GM18909 (cell line): ENCODE data around the gene KCNG2.

ENCODE experiments used
- ATAC-seq: cut with Tn5 transposase; IDR thresholded peaks from one replicate; pipeline ENCODE4 v1.9.1; 2021; ENCODE audit warnings: mild to moderate bottlenecking; ENCODE audit not compliant: unreplicated experiment, poor library complexity

The KCNG2 gene

DNA sequence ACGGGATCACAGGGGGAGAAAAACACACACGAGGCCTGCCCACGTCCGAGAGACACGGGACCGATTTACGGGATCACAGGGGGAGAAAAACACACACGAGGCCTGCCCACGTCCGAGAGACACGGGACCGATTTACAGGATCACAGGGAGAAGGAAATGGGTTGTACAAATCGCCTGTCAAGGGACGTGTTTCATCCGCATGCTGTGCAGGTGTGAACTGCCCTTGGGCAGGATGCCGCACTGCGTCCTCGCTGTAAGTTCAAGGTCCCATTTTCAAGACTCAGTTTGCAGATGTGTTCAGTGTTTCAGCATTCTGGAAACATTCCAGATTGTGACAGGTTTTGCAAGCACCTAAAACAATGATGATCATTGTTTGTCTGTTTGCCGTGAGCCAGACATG is 2.3 kb upstream of the KCNG2 start:
- ATAC-seq: no peak

DNA sequence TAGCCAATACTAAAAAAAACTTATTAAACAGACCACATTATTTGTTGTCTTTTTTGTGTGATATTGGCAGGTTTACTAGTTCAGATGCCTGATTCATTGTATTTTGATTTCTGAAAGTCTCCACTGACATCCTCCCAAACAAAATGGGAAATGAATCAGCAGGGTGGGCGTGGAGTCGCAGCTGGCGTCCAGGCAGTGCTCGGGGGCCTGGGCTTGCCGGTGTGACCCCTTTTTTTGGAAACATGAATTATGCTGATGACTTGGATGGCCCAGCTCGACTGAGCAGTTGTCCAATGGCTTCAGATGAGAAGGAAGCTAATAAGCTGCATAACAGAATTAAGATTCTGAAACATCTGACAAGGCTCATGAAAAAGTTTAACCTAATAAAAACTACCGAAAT is 1.7 kb upstream of the KCNG2 start:
- ATAC-seq: no peak

DNA sequence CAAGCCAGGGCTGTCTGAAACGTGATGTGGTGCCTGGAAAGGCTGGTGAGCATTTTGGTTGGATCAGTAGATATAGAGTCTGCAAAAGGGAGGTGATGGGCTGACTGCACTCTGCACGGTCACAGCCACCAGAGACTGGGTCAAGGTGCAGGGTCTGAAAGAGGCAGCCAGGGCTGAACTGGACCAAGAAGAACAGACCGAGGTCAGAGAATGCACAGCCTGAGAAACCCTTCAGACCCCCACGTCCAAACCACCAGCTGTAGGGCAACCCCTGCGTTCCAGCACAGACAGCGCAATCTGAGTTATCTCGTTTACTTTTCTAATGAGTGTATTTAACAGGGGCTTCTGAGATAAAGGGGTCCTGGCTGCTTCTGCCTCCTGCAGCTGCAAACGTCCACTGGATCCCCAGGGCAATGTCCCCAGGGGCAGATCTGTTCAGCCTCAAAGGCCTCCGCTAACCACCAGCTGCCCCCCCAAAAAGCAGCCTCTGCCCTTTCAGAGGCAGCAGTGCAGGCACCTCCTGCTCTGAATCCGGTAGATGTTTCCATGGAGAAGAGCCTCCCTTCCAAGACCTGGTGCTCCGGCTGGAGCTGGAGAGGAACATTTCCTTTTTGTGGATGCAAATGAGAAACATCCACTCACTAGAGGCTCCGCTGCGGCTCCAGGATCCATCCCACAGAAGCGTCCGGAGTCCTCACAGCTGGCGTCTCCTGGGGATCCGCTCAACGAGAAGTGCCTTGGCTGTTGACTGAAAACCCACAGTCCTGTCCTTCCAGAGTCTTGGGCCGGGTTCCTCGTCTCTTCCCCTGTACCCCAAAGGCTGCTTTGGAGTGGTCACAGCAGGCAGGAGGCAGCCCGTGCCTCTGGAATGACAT is 970 bp upstream of the KCNG2 start:
- no peak for ATAC-seq

DNA sequence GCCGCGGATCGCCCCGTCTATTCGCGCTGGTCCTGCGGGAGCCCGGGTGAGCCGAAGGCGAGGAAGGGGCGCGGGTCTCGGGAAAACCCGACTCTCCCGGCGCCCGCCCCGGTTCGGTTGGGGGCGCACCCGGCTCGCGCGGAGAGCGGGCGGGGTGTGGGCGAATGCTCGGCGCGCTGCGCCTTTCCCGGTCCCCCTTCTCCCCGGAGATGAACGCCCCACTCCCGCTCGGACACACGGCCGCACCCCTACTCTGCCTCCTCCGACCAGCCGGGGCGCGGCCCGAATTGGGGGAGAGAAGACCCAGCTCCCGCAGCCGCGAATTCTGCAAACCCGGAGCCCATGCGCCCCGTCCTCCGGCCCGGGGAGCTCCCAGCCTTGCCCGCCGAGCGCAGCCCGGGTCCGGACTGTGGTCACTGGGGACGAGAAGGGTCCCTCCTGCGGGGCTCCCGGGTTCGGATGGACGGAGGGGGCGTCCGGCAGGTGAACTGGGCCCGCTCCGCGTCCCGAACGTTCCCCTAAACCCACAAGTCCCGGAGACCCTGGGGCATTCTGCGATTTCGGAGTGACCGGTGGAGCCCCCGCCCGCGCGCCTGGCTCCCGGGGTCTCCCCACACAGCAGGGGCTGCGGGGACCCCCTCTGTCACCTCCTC is 734 bp downstream of the KCNG2 start:
- no peak for ATAC-seq

DNA sequence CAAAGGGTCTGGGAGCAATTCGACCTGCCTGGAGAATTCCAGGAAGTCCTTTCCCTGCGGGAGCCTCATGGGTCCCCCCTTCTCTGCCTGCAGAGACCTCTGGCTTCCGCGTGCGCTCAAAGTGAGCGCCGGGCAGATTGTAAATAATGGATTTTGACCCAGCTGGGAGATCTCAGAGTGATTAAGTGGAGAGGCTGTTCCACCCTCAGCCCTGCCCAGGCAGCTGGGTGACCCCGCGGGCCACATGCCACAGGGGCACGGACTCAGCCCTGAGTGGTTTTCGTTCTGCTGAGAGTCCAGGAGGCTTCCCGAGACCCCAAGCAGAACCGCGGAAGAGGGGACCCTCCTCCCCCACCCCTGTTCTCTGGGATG is 1.2 kb downstream of the KCNG2 start:
- ATAC-seq: no peak

DNA sequence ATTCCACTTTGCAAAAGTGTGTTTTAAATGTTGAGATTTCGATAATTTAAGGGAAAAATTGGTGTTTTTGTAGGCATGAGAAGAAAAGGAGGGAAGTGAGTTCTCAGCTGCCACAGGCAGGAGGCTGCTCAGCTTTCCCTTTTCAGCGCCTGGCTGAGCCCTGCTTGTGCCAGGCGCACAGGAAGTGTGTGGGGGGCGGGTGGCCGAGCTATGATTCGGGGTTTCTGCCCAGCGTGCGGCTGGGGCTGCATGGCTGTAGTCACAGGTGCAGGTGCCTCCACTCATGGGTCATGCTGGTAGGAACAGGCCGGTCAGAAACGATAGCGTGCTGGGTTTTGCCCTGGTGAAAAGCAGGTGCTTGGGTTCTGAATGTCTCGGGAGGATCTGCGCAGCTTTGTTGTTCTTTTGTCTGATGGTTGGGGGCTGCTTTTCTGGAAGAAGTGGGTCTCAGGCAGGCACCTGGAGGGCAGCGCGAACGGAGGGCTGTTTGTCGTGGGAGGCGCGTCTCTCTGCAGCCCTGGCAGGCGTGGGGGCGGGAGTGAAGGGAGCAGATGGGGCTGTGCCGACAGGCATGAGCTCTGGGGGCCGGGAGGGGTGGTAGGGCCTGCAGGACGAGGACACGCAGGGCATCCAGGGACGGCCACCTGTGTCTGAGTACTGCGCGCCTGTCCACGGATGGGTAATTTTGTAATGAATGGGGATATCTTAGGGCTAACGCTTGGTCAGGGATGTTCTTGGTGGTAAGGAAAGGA is 2.1 kb downstream of the KCNG2 start:
- ATAC-seq: no peak

DNA sequence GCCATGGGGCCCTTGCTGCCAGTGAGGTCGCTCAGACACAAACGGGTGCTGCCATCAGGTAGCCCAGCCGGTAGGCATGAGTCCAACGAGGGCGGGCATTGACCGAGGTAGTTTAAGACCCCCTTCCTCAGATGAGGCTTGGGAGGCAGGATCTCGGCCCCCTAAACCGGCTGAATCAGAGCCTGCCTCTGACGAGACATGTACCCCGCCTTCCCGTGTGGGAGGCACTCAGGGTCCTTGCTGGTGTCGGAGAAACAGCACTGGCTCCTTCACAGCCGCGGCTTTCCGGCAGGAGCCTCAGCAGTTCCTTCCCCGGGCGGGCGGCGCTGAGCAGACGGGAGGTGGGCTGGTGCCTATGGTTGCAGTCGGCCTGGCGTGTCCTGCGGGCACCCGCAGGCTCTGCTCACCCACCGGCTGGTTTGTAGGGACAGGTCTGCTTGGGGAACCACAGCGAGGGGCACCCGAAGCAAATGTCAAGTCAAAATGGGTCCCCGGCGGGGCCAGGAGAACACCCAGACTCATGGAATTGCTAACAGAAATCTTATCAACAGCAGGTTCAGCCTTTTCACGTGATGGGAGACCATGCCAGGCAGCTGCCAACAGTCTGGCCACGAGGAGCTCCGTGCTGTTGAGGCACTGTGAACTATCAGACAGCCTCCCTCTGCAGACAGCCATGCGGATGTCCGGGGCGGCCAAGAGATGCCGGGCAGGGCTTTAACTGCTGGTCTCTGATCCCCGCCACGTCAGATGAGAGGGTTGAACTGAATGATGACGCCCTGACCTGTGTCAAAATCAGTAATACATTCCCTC is 2.8 kb downstream of the KCNG2 start:
- no peak for ATAC-seq

DNA sequence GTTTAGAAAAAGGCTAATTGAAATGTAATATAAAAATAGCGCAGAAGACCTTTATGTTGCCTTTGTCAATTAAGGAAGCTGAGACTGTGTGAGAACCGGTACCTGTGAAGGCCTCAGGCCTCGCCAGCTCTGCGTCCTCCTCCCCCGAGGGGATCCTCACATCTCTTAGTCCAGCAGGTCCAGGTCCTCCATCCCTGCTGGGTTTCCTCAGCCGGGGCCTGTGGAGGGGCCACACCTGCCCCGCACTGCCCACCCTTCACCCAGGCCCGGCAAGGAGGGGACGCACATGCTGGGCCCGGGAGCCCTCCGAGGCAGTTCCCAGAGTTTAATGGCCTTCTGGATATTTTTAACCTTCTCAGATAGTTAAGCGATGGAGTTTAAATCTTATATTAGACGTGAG is 3.5 kb downstream of the KCNG2 start:
- no peak for ATAC-seq

DNA sequence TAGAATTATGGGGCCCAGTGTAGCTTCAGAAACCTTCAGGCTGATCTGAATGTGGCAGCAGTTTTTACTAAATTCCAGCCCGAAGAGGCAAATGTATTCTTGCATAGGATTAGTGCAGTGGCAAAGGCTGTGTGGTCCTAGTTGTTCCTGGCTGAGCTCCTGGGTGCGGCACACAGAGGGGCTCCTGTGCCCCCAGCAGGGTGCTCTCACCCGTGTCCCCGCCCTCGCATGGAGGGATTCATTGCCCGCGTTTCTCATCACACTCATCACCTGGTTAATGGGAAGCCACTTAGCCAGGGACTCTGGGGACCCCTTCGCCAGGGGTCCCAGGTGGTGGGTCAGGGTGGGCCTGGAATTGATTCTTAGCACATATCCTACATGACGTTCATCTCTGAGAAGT is 3.9 kb downstream of the KCNG2 start:
- ATAC-seq: no peak

DNA sequence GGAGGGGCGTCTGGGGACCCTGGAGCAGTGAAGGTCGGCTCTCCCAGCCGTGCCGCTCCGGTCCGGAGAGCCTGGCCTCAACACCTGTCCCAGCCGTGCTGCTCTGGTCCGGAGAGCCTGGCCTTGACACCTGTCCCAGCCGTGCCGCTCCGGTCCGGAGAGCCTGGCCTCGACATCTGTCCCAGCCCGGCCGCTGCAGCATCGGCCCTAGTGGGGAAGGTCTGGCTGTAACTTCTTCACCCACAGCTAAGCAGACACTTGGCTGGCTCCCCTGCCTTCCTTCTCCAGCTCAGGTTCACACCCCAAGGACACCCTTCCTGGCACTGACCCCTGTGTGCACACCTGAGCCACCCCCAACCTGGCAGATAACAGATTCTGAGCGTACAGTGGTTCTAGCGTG is 4.6 kb downstream of the KCNG2 start:
- ATAC-seq: no peak

DNA sequence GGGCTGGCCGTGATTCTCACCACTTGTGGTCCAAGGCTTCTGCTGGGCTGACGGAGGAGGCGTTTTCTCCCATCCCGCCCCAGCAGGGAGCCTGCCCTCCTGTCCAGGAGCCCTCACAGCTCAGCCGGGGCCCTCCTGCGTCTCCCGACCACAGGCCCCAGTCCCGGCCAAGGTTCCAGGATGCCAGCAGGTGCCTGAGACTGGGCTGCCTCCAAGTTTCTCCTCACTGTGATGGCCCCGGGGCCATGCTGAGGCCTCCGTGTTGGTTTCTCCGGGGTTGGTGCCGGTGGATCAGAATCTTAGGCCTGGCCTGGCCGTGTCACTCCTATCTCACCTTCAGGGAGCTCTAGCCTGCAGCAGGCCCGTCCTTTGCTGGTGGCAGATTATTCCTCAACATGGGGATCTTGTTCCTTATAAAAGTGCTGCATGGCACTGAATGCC is 5.9 kb downstream of the KCNG2 start:
- ATAC-seq: no peak

DNA sequence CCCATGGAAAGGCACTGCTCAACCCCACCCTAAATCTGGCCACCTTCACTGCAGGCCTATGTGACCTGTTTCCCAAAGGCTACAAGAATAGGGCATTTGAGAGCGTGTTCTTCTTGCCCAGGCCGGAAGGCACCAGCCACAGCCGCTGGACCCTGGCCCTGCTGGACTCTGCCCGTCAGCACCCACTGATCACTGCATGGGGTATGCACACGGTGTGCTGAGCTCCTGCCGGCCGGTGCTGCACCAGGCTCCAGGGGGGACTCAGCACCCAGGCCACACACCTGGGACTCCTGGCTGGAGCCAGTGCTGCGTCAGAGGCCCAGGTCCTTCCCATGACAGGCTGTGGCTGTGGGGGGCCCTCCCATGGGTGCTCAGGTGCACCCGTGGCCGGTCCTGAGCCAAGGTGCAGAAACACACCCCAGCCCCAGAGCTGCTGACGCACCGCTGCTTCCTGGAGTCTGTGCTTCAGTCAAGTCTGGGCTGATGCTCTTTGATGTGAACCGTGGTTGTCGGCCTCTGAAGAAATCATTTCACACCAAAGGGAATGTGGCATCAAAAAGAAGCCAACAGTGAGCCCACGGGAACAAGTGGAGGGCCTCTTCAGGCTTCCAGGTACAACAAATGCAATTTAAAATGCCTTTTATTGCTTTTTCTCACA is 6.5 kb downstream of the KCNG2 start:
- ATAC-seq: no peak

DNA sequence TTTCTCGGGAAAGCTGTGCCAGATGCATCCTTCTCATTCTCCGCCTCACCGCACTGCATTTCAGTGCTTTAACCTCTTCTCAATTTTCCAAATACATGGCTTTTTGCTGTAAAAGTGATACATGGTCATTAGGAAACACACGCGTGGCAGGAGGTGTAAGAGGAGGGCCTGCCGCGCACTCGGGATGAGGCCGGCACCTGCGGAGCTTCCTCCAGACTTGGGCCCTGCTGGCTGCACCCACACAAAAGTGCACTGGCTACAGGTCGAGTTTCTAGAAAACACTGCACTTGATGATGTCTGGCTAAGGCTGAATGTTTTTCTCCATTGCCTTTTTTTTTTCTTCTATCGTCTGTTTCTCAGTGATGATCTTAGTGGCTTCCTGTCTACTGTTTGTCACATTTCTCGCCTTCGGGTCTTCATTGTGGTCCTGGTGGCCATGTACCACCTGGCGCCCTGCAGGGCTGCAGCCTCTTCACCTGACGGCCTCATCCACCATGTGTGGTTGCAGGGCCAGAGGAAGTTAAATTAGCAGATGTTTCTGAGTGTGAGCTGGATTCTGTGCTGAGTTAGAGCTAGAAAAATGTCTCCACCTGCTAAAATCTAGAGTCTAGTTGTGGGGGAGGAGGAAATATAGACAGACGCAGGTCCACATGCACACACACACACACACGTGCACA is 7.6 kb downstream of the KCNG2 start:
- no peak for ATAC-seq

DNA sequence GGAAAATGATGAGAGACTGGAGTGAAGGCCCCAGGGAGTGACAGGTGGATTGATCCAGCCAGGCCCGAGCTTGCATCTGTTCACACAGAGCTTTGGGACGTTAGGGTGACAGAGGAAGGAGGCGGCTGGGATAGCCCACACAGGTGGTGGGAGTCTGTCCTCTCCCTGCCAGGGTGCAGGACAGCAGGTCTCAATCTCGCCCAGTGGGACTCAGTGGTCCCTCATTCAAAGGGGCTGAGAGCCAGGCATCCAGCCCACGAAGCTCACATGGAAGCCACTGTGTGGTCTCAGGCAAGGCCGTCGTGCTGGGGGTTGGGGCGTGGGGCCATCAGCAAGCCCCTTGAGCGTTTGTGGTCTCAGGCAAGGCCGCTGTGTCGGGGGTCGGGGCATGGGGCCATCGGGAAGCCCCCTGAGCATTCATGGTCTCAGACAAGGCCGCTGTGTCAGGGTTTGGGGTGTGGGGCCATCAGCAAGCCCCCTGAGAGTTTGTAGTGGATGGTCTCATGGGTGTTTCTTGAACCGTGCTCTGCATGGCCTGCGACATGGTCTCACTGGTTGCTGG is 8.3 kb downstream of the KCNG2 start:
- no peak for ATAC-seq

DNA sequence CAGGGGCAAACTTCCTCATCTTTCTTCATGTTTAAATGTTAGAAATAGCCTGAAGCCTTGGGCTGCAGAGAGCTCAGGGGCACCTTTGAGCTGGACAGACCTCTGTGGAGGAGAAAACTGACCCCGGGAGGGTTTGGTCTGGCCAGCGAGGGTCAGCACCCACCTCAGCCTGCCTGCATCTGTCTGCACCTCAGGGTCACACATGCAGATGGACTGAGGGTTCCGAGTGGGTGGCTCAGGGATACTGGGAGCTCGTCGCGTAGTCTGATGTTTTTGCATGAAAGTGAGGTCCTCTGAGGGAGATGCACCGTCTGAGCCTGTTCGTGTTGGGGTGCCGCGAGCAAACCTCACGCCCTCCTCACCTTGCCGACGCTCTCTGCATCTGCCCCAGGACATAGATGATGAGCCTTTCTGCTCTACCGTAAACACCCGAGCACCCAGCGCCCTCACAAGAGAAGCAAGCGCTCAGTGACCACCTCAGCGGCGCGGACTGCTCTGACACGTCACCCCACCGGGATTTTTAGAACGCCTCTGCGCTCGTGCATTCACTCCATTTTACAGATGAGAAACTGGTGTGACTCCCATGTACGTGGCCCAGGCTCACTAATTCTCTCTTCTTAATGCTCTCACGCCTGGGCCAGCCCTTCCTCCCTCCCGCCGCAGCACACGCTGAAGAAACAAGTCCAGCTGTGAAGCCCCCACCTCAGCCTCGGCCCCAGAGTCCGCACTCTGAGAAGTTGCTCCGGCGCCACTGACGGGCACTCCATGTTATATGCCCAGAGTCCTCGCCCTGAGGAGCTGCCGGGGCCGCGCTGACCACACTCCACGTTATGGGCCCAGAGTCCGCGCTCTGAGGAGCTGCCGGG is 9.5 kb downstream of the KCNG2 start:
- ATAC-seq: no peak

DNA sequence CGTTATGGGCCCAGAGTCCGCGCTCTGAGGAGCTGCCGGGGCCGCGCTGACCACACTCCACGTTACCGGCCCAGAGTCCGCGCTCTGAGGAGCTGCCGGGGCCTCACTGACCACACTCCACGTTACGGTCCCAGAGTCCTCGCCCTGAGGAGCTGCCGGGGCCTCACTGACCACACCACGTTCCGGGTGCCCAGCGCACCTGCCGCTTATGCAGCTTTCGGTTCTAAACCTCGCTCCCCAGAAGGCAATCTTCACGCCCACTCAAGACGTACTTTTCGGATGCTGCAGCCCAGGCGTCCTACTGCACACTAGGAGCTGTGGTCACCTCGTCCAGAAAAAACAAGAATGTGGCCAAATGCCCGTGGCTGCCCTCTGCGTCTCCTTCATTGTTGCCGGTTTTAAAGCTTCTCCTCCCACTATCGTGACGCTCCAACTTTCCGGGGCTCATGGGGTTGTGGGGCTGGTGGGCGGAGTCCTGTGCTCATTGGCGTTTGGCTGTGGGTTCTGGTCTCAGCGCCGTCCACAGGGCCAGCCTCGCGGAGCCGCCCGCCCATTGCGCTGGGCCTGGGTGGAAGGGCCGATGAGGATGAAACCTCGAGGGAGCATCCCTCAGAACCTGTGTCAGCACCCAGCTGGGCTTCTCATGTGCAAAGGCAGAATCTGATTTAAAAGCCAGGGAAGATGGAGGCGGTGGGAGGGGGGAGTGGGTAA is 11.9 kb downstream of the KCNG2 start:
- ATAC-seq: no peak

DNA sequence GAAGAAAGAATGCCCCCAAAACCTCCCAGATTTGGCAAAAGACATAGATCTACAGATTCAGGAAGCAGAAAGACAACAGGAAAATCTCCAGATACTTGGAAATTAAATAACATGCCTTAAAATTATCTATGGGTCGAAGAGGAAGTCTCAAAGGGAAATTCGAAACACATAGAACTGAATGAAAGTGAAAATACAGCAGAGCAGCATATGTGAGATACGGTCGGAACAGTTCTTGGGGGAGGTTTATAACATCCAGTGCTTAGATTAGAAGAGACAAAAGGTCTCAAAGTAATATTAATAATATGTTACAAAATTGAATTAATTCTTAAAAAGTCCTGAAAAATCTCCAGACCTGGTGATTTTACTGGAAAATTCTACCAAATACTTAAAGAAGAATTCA is 14.3 kb downstream of the KCNG2 start:
- ATAC-seq: no peak

DNA sequence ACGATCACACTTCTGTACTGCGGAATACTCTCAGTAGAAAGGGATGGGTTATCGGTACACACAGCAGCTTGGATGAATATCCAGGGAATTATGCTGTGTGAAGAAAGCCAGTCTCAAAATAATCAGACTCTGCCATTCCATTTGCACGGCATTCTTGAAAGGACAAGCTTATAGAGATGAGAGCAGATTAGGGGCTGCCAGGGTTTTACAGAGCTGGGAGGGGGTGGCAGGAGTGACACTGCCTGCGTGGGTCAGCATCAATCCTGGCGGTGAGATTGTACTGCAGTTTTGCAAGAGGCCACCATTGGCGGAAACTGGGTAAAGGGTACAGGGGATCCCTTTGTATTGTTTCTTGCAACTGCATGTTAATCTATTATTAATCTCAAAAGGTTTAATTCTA is 16.6 kb downstream of the KCNG2 start:
- ATAC-seq: no peak
